Ishikawa (cell line): ENCODE measurements around the gene PCCA.

ENCODE experiments used
- CEBPB ChIP-seq: IDR thresholded peaks from 2 replicates; pipeline ENCODE4 v1.6.1; 2012
- CREB1 ChIP-seq: IDR thresholded peaks from 2 replicates; pipeline ENCODE4 v1.6.1; 2012; ENCODE audit warnings: low read depth
- EGR1 ChIP-seq: IDR thresholded peaks from 2 replicates; pipeline ENCODE4 v1.6.1; 2012
- EP300 ChIP-seq: IDR thresholded peaks from 2 replicates; pipeline ENCODE4 v1.6.1; 2012; ENCODE audit warnings: borderline replicate concordance
- FOXM1 ChIP-seq: IDR thresholded peaks from 2 replicates; pipeline ENCODE4 v1.6.1; 2012; ENCODE audit warnings: low read depth, borderline replicate concordance
- MAX ChIP-seq: IDR thresholded peaks from 2 replicates; pipeline ENCODE4 v1.6.1; 2012
- NFIC ChIP-seq: IDR thresholded peaks from 2 replicates; pipeline ENCODE4 v1.6.1; 2012
- RAD21 ChIP-seq: IDR thresholded peaks from 2 replicates; pipeline ENCODE4 v1.6.1; 2012; ENCODE audit warnings: low read depth
- REST ChIP-seq: IDR thresholded peaks from 2 replicates; pipeline ENCODE4 v1.6.1; 2012; ENCODE audit warnings: low read depth, mild to moderate bottlenecking
- TAF1 ChIP-seq: IDR thresholded peaks from 2 replicates; pipeline ENCODE4 v1.6.1; 2012; ENCODE audit warnings: low read depth, mild to moderate bottlenecking
- TCF12 ChIP-seq: IDR thresholded peaks from 2 replicates; pipeline ENCODE4 v1.6.1; 2012; ENCODE audit warnings: low read depth
- TEAD4 ChIP-seq: IDR thresholded peaks from 2 replicates; pipeline ENCODE4 v1.6.1; 2012
- USF1 ChIP-seq: IDR thresholded peaks from 2 replicates; pipeline ENCODE4 v1.6.1; 2012
- YY1 ChIP-seq: IDR thresholded peaks from 2 replicates; pipeline ENCODE4 v1.6.1; 2012; ENCODE audit warnings: low read depth
- ZBTB7A ChIP-seq: IDR thresholded peaks from 2 replicates; pipeline ENCODE4 v1.6.1; 2012; ENCODE audit warnings: low read depth

The PCCA gene

GRCh38 chr13:100517728-100518127 is 428.8 kb downstream of the PCCA start:
- TF ChIP-seq EGR1 (no peak), NFIC (no peak), MAX (no peak), USF1 (no peak)

- TF ChIP-seq USF1 = no peak
- no peak for TF ChIP-seq CREB1
- TF ChIP-seq CEBPB = no peak
- no peak for TF ChIP-seq RAD21
- no peak for TF ChIP-seq TEAD4
- no peak for TF ChIP-seq MAX
- TF ChIP-seq FOXM1 = no peak
- TF ChIP-seq NFIC = no peak
- TF ChIP-seq REST = no peak
Measured at GRCh38 chr13:100518394-100519062, 429.6 kb downstream of the PCCA start.

GRCh38 chr13:100519626-100520025 is 430.7 kb downstream of the PCCA start:
- no peak for TF ChIP-seq RAD21
- no peak for TF ChIP-seq EP300
- TF ChIP-seq USF1 = no peak
- TF ChIP-seq REST = no peak
- no peak for TF ChIP-seq EGR1
- TF ChIP-seq TCF12 = no peak
- no peak for TF ChIP-seq NFIC
- no peak for TF ChIP-seq MAX
- TF ChIP-seq YY1 = no peak
- TF ChIP-seq FOXM1 = no peak
- no peak for TF ChIP-seq CEBPB
- no peak for TF ChIP-seq CREB1
- TF ChIP-seq ZBTB7A = no peak
- TF ChIP-seq TAF1 = no peak
- no peak for TF ChIP-seq TEAD4

GRCh38 chr13:100520936-100521850 is 432.3 kb downstream of the PCCA start:
- TF ChIP-seq EGR1 = no peak
- no peak for TF ChIP-seq FOXM1
- no peak for TF ChIP-seq NFIC
- TF ChIP-seq EP300 = no peak
- no peak for TF ChIP-seq CEBPB
- no peak for TF ChIP-seq YY1
- no peak for TF ChIP-seq MAX
- no peak for TF ChIP-seq USF1
- TF ChIP-seq CREB1 = no peak
- no peak for TF ChIP-seq REST
- no peak for TF ChIP-seq RAD21
- no peak for TF ChIP-seq TAF1
- TF ChIP-seq TEAD4 = no peak
- no peak for TF ChIP-seq ZBTB7A
- TF ChIP-seq TCF12 = no peak
